GM12878 (cell line): ENCODE results near the gene TSPAN5. TPM values are rescaled to one million over a fixed set of nuclear protein-coding genes. Genes with fewer than 3 reads are reported as not detected.
A peak's percentile ranks its signal among the peaks of the same experiment; 100 is the strongest.

Experiments used
- ATAC-seq: fragments of 200-7000 bp; cut with Tn5 transposase; 3 replicates; pipeline ENCODE4 v1.9.1; 2020; ENCODE audit warnings: mild to moderate bottlenecking, moderate library complexity
- BruUV-seq: library from RNA; stranded (reverse); fragments of 400-500 nt; replicated peaks from 2 replicates; lab custom pipeline; 2021; lab: Mats Ljungman, UMichigan
- CTCF ChIA-PET: fragments of 300-600 bp; sonication (Branson Sonifier 250); formaldehyde crosslinking; extraction: SDS; loops from one replicate; lab custom pipeline; 2021; ENCODE audit warnings: inconsistent platforms; lab: Yijun Ruan, JAX
- POLR2A ChIA-PET: fragments of 350-600 bp; formaldehyde crosslinking; extraction: SDS; loops from one replicate; lab custom pipeline; 2021; ENCODE audit warnings: inconsistent platforms; lab: Charles Lee
- RAD21 ChIA-PET: fragments of 300-600 bp; sonication (Branson Sonifier 250); formaldehyde crosslinking; loops from one replicate; lab custom pipeline; 2023; ENCODE audit warnings: antibody characterized with exemption; ENCODE audit not compliant: unreplicated experiment; lab: Charles Lee
- SMC1A ChIA-PET: fragments of 300-600 bp; sonication (Branson Sonifier 250); formaldehyde crosslinking; loops from one replicate; lab custom pipeline; 2023; ENCODE audit not compliant: unreplicated experiment, uncharacterized antibody; lab: Charles Lee
- DNase-seq: peaks from one replicate; pipeline ENCODE4 v3.0.0-alpha.2; 2011; ENCODE audit warnings: low read depth, low spot score
- FAIRE-seq: peaks from 3 replicates; lab custom pipeline; 2011; peaks lifted over from hg19 to GRCh38; lab: Jason Lieb, UNC
- H2AFZ ChIP-seq: 2 replicates; pipeline ENCODE4 v1.6.0; 2011; ENCODE audit warnings: low read depth, low read length, control low read depth; ENCODE audit not compliant: control insufficient read depth
- H3K27ac ChIP-seq: 2 replicates; pipeline ENCODE4 v1.5.1; 2011; ENCODE audit warnings: control low read depth; ENCODE audit not compliant: control insufficient read depth, insufficient read depth
- H3K27me3 ChIP-seq, 2 experiments: replicated peaks in 1 of 2; 2 replicates each; pipeline versions ENCODE4 v1.6.0 to v1.6.1; 2011; ENCODE audit warnings: low read length in 1 of 2; ENCODE audit not compliant: control insufficient read depth in 2 of 2, insufficient read depth in 2 of 2
- H3K36me3 ChIP-seq, 2 experiments: 2 replicates each; pipeline ENCODE4 v1.5.1; 2011; ENCODE audit warnings: low read length in 1 of 2; ENCODE audit not compliant: control insufficient read depth in 2 of 2, insufficient read depth in 2 of 2
- H3K4me1 ChIP-seq: 2 replicates; pipeline ENCODE4 v1.6.1; 2011; ENCODE audit warnings: mild to moderate bottlenecking, low read length, moderate library complexity, mixed read lengths; ENCODE audit not compliant: control insufficient read depth, insufficient read depth
- H3K4me2 ChIP-seq: 2 replicates; pipeline ENCODE4 v1.6.0; 2011; ENCODE audit warnings: control low read depth; ENCODE audit not compliant: control insufficient read depth, insufficient read depth
- H3K4me3 ChIP-seq: fragments of 200-600 bp; sonication (generic); 2 replicates; pipeline ENCODE4 v1.5.1; 2016
- H3K79me2 ChIP-seq: 2 replicates; pipeline ENCODE4 v1.6.0; 2011; ENCODE audit warnings: low read length; ENCODE audit not compliant: control insufficient read depth, insufficient read depth
- H3K9ac ChIP-seq: 2 replicates; pipeline ENCODE4 v1.8.0; 2011; ENCODE audit warnings: low read length, control low read depth, mixed read lengths; ENCODE audit not compliant: control insufficient read depth, insufficient read depth
- H3K9me3 ChIP-seq: replicated peaks from 3 replicates; pipeline ENCODE4 v1.5.1; 2011; ENCODE audit warnings: mild to moderate bottlenecking, low read length; ENCODE audit not compliant: control insufficient read depth, insufficient read depth
- H4K20me1 ChIP-seq: 2 replicates; pipeline ENCODE4 v1.6.0; 2011; ENCODE audit not compliant: control insufficient read depth, insufficient read depth
- CBX3 ChIP-seq: fragments of 200-600 bp; sonication (generic); IDR thresholded peaks from 2 replicates; pipeline ENCODE4 v1.6.1; 2016; ENCODE audit warnings: low read depth, borderline replicate concordance
- KAT2A ChIP-seq: conservative IDR thresholded peaks from 2 replicates; pipeline ENCODE4 v1.6.1; 2011; ENCODE audit warnings: low read depth, low read length; ENCODE audit not compliant: control insufficient read depth
- MAX ChIP-seq: IDR thresholded peaks from 2 replicates; pipeline ENCODE4 v1.6.1; 2012; ENCODE audit warnings: low read depth, low read length, improper control_type of control experiment
- RUNX3 ChIP-seq: IDR thresholded peaks from 2 replicates; pipeline ENCODE4 v1.6.1; 2012; ENCODE audit warnings: low read length, inconsistent platforms
- SMARCA5 ChIP-seq: fragments of 450-650 bp; IDR thresholded peaks from 2 replicates; pipeline ENCODE4 v1.6.1; 2017; ENCODE audit warnings: mild to moderate bottlenecking
- TAF1 ChIP-seq: IDR thresholded peaks from 2 replicates; pipeline ENCODE4 v1.6.1; 2011; ENCODE audit warnings: mild to moderate bottlenecking, low read depth, low read length, borderline replicate concordance
- TBL1XR1 ChIP-seq: IDR thresholded peaks from 2 replicates; pipeline ENCODE4 v1.6.1; 2012; ENCODE audit warnings: low read depth, low read length, improper control_type of control experiment
- ZNF274 ChIP-seq: IDR thresholded peaks from one replicate; pipeline ENCODE4 v1.8.0; 2011; ENCODE audit not compliant: insufficient read length, insufficient read depth
- WGBS: methylation state at CpG from one replicate; pipeline ENCODE4 v1.1.6; 2016; ENCODE audit warnings: low lambda C conversion rate; ENCODE audit not compliant: insufficient replicate concordance, insufficient coverage; ENCODE audit errors: missing lambda C conversion rate; 5-methylcytosine and 5-hydroxymethylcytosine counted together
- in situ Hi-C: fragments of 300-500 bp; cut with MboI; formaldehyde crosslinking; loops from 9 replicates; pipeline ENCODE4 v1.14.3; 2018; ENCODE audit warnings: mixed read lengths
- intact Hi-C: fragments of 100-400 bp; cut with micrococcal nuclease; formaldehyde crosslinking; loops from one replicate; pipeline ENCODE4 v1.14.2; 2022; ENCODE audit not compliant: unreplicated experiment
- polyA plus RNA-seq, 11 experiments: library from polyadenylated mRNA; depleted of rRNA in 4 of 11; unstranded in 6 of 11; stranded (reverse) in 5 of 11; fragments of >200 nt; fragmentation: Nextera tagmentation in 4 of 11; fragmentation: Illumina TruSeq in 1 of 11; extraction: Ambion mirVana in 4 of 11; extraction: Trizol in 1 of 11; gene quantifications; 1 replicate in 1 of 11; 2 replicates in 10 of 11; pipeline versions ENCODE4 v1.2.1 to v1.2.3, GENCODE V29; 2011 to 2016; ENCODE audit warnings: inconsistent platforms in 2 of 11, missing spikeins in 2 of 11, low read depth in 1 of 11
- total RNA-seq, 4 experiments: library from RNA; depleted of rRNA in 3 of 4; stranded (reverse); fragments of >200 nt in 3 of 4; fragmentation: Illumina TruSeq in 1 of 4; extraction: Trizol in 1 of 4; gene quantifications; 2 replicates each; pipeline versions ENCODE4 v1.2.1 to v1.2.3, GENCODE V29; 2013 to 2021
- TF ChIP-seq, protein P1 (sequence below): fragments of 450-650 bp; formaldehyde crosslinking; IDR thresholded peaks from 2 replicates; pipeline ENCODE4 v1.5.0; 2022; ENCODE audit warnings: mild to moderate bottlenecking, missing genetic modification characterization

The TSPAN5 gene
- total and polyA plus RNA-seq, 10 of the 15 experiments (the other 5 are each of a cell fraction or from before 2014, with no cell fraction given) = 0.09 to 8.2 (median 0.27) TPM

DNA sequence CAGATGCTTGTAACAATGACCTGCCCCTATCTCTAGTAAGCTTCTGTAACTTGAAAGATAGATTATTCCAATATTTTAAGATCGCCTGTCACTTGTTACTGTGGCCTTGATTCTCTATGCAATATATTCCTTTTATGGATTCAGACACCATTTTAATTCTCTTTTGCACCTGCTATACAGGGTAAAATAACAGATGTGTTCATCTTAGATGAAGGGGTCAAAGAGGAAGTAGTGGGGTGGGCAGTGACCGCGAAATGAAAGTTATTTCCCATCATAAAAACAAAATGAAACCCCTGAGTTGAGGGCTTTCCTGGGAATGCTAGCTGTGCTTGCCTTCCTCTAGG lies 175.9 kb downstream of the TSPAN5 start:
- ChIA-PET CTCF (interaction anchor here (1.1 to 4.0 kb wide), 6 partner anchors 9 to 923 kb away, joined by 3 to 25 read pairs (median 4); partner anchors contain the start of gene METAP1), POLR2A (interaction anchor here (1.1 to 1.6 kb wide), 3 partner anchors 10 to 27 kb away, joined by 3 read pairs; no protein-coding TSS in a partner anchor), SMC1A (interaction anchor here (0.8 to 4.7 kb wide), 27 partner anchors 8 to 180 kb away, joined by 3 to 37 read pairs (median 4); no protein-coding TSS in a partner anchor), RAD21 (interaction anchor here (1.0 to 2.7 kb wide), 10 partner anchors 11 to 574 kb away, joined by 3 to 10 read pairs (median 3); partner anchors contain the start of genes METAP1 and RAP1GDS1)
- no peaks in the 10 kb centered on the region for H4K20me1 ChIP-seq
- peak overlapping the region; percentile 51 for H3K4me2 ChIP-seq
- FAIRE-seq (no peak), DNase-seq (no peak), ATAC-seq (peak; percentile 44)
- no peak overlapping the region; the same call in 1 of the 2 replicates for H3K4me3 ChIP-seq
- no peaks in the 10 kb centered on the region for H3K36me3 ChIP-seq
- H3K4me1 ChIP-seq = peaks cover 9% of the 10 kb centered on the region
- no peak overlapping the region for H3K27ac ChIP-seq
- in situ Hi-C loops (no loop called here), intact Hi-C loops (loop anchor here (5.0 kb wide), 2 partner anchors 120 to 180 kb away; no protein-coding TSS in a partner anchor)
- H3K79me2 ChIP-seq = no peaks in the 10 kb centered on the region
- TF ChIP-seq KAT2A (no peak), SMARCA5 (0 out of 2 replicates have a peak, but pooled peaks have one; percentile 19)
- peak overlapping the region; percentile 64 for H2AFZ ChIP-seq
- 17% methylated on average over 3 of the region's 3 CpGs for WGBS
- no peak overlapping the region for H3K9ac ChIP-seq
- H3K9me3 ChIP-seq = no peaks in the 10 kb centered on the region
- H3K27me3 ChIP-seq = no peaks in the 10 kb centered on the region
- BruUV-seq = no TSS peak

DNA sequence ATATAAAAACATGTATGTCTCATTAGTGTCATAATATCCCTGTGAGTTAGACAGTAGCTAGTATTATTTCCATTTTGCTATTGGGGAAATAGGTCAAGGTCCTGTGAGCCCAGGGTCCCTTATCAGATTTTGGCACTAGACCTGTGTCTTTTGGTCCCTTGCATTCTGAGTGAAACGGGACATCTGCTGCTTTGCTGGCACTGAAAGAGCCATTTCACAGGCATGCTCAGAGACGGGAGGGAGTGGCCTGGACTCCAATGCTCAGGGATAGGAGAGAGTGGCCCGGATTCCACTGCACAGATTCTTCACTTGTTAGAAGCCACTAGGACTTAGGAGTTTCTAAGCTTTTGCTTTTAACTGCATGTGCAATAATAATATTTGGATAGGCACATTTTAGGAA lies 177.2 kb downstream of the TSPAN5 start:
- CTCF ChIA-PET = interaction anchor here (1.0 to 4.0 kb wide), 4 partner anchors 10 to 924 kb away, joined by 3 to 25 read pairs (median 4); no protein-coding TSS in a partner anchor
- POLR2A ChIA-PET = interaction anchor here (1.6 kb wide), 1 partner anchor 11 kb away, joined by 3 read pairs; no protein-coding TSS in a partner anchor
- no peak overlapping the region for H3K4me3 ChIP-seq
- no peaks in the 10 kb centered on the region for H3K36me3 ChIP-seq
- H3K4me2 ChIP-seq = no peak overlapping the region
- intact Hi-C loops = loop anchor here (5.0 kb wide), 2 partner anchors 121 to 181 kb away; no protein-coding TSS in a partner anchor
- no peak for TF ChIP-seq TBL1XR1
- TF ChIP-seq RUNX3 = no peak
- no peak for TF ChIP-seq CBX3
- no peak for TF ChIP-seq MAX
- TF ChIP-seq ZNF274 = no peak
- TF ChIP-seq, protein P1, sequence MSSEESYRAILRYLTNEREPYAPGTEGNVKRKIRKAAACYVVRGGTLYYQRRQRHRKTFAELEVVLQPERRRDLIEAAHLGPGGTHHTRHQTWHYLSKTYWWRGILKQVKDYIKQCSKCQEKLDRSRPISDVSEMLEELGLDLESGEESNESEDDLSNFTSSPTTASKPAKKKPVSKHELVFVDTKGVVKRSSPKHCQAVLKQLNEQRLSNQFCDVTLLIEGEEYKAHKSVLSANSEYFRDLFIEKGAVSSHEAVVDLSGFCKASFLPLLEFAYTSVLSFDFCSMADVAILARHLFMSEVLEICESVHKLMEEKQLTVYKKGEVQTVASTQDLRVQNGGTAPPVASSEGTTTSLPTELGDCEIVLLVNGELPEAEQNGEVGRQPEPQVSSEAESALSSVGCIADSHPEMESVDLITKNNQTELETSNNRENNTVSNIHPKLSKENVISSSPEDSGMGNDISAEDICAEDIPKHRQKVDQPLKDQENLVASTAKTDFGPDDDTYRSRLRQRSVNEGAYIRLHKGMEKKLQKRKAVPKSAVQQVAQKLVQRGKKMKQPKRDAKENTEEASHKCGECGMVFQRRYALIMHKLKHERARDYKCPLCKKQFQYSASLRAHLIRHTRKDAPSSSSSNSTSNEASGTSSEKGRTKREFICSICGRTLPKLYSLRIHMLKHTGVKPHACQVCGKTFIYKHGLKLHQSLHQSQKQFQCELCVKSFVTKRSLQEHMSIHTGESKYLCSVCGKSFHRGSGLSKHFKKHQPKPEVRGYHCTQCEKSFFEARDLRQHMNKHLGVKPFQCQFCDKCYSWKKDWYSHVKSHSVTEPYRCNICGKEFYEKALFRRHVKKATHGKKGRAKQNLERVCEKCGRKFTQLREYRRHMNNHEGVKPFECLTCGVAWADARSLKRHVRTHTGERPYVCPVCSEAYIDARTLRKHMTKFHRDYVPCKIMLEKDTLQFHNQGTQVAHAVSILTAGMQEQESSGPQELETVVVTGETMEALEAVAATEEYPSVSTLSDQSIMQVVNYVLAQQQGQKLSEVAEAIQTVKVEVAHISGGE (CRISPR knock-in tag) = no peak
- TF ChIP-seq TAF1 = no peak
- BruUV-seq = no TSS peak
- no peak overlapping the region for H3K27ac ChIP-seq
- RAD21 ChIA-PET = interaction anchor here (0.7 to 1.0 kb wide), 2 partner anchors 14 to 27 kb away, joined by 3 read pairs; no protein-coding TSS in a partner anchor
- no peak overlapping the region for H3K9ac ChIP-seq
- H3K79me2 ChIP-seq = no peaks in the 10 kb centered on the region
- no peaks in the 10 kb centered on the region for H3K9me3 ChIP-seq
- H3K27me3 ChIP-seq = peaks cover 0 to 3% of the 10 kb centered on the region in 2 experiments; a peak in 1 of 4 replicates
- ATAC-seq = no peak
- peaks cover 9% of the 10 kb centered on the region for H3K4me1 ChIP-seq
- 82% methylated on average over 3 of the region's 3 CpGs for WGBS
- SMC1A ChIA-PET = interaction anchor here (0.6 to 4.7 kb wide), 17 partner anchors 9 to 181 kb away, joined by 3 to 37 read pairs (median 4); no protein-coding TSS in a partner anchor
- in situ Hi-C loops = no loop called here
- no peak for DNase-seq
- no peak overlapping the region for H2AFZ ChIP-seq
- no peak for FAIRE-seq
- no peaks in the 10 kb centered on the region for H4K20me1 ChIP-seq
